ENCODE data around the gene SRRM5.

- TF ChIP-seq CTCF (IDR thresholded peaks at IDR 0.05) (no peak), POLR2A (IDR thresholded peaks at IDR 0.05) (no peak)
Measured at GRCh38 chr19:43581467-43581866, 30.4 kb upstream of the SRRM5 start.
